ENCODE measurements around the gene GOLIM4.

Gene GOLIM4

DNA sequence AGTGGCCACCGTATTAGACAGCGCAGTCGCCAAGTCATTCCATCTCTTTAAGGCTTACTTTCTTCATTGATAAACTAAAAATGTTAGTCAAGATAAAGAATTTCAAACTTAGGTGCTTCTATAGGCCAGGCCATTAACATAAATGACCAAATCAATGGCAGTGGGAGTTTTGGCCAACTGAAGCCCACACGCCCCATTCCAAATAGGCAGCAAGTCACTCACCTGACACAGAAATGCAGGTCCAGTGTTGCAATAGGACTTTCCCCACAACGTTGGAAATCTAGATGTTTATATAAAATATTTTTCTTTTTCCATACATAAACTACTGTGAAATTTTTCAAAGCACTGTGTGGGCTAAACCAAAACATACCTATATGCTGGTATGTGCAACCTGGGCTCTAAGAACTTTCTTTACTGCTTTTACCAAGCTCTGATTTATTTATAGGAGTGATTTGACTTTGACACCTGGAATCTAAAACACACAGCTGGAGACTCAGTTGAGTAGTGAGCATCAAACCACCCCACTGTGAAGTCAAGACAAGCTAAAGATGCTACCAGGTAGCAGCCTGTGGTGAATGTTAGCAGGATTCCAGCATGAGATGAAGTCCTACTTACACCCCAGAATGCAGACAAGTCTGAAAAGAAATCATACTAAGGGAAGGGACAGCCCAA, 15.1 kb downstream of the GOLIM4 start:
- no peak for DNase-seq (ENCODE audit: low read depth in 2 of 2)
- H3K4me3 ChIP-seq (replicated peaks in 1 of 2; ENCODE audit: low read depth in 2 of 2, low read length in 2 of 2): no peak overlapping the region
- TF ChIP-seq CTCF (IDR thresholded peaks at IDR 0.05; ENCODE audit: low read depth, low read length): no peak

- no peak for TF ChIP-seq CTCF (IDR thresholded peaks at IDR 0.05; ENCODE audit: low read depth, low read length)
- no peak for DNase-seq (ENCODE audit: low read depth in 2 of 2)
- H3K4me3 ChIP-seq (replicated peaks in 1 of 2; ENCODE audit: low read depth in 2 of 2, low read length in 2 of 2): no peak overlapping the region
Measured at GRCh38 chr3:168080022-168080421, 15.7 kb downstream of the GOLIM4 start.

DNA sequence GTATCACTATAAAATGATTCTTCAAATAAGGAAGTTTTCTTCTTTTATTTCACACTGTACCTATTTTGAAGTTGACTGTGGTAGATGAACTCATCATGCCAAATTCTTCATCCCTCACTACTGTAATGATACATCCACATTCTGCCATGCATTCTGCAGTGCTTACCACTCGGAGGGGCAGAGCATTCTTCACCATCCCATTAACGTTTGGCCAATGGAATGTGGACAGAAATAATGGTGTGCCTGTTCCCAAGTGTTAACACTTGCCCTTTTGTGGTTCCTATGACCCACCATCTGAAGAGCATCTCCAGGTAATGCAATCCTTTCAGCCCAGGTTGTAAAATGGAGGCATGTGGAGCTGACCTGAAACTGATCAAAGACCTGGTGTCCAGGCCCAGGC, 18.6 kb downstream of the GOLIM4 start:
- no peak overlapping the region for H3K4me3 ChIP-seq (replicated peaks in 1 of 2; ENCODE audit: low read depth in 2 of 2, low read length in 2 of 2)
- no peak for TF ChIP-seq CTCF (IDR thresholded peaks at IDR 0.05; ENCODE audit: low read depth, low read length)
- no peak for DNase-seq (ENCODE audit: low read depth in 2 of 2)

DNA sequence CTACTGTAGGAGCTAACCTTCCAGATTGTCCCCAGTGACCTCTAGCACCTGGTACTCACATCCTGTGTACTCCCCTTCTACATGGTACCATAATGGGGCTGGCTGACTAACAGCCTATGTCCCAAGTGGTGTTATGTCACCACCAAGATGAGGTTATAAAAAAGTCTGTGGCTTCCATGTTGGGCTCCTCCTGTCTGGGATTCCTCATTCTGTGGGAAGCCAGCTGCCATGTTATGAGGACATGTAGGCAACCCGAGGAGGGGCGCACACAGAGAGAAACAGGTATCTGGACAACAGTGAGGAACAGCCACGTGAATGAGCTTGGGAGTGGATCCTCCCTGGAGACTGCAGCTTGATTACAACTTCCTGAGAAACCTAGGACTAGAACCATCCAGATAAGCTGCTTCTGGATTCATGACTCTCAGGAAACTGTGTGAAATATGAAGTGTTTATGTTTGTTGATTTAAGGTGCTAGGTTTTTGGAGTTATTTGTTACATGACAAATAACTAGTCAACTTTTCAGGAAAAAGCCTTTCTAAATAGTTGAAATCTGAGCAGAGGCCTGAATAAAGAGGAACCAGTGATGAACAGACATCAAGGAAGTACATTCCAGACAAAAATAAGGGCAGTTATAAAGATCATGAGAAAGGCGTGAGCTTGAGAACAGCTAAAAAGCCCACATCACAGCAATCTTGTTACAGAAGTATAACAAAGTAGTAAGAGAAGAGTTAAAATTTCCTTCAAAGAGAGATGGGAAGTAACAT, 21.7 kb downstream of the GOLIM4 start:
- no peak for TF ChIP-seq CTCF (IDR thresholded peaks at IDR 0.05; ENCODE audit: low read depth, low read length)
- no peak overlapping the region for H3K4me3 ChIP-seq (replicated peaks in 1 of 2; ENCODE audit: low read depth in 2 of 2, low read length in 2 of 2)
- peak; percentile 51 to 59 for DNase-seq (ENCODE audit: low read depth in 2 of 2)

- TF ChIP-seq CTCF (IDR thresholded peaks at IDR 0.05; ENCODE audit: low read depth, low read length): no peak
- DNase-seq (ENCODE audit: low read depth in 2 of 2): peak in 1 of 2 donors; percentile 26
- H3K4me3 ChIP-seq (replicated peaks in 1 of 2; ENCODE audit: low read depth in 2 of 2, low read length in 2 of 2): no peak overlapping the region
Measured at GRCh38 chr3:168072323-168072650, 23.4 kb downstream of the GOLIM4 start.

- TF ChIP-seq CTCF (IDR thresholded peaks at IDR 0.05; ENCODE audit: low read depth, low read length): no peak
- no peak overlapping the region for H3K4me3 ChIP-seq (replicated peaks in 1 of 2; ENCODE audit: low read depth in 2 of 2, low read length in 2 of 2)
- peak; percentile 70 to 91 for DNase-seq (ENCODE audit: low read depth in 2 of 2)
Measured at GRCh38 chr3:168071591-168072322, 24.0 kb downstream of the GOLIM4 start.
